H1 (cell line): Measurements from ENCODE around the gene MSI2. TPM values are rescaled to one million over a fixed set of nuclear protein-coding genes. Genes with fewer than 3 reads are reported as not detected.

Experiments used
- CHD1 ChIP-seq: IDR thresholded peaks from 2 replicates; pipeline ENCODE4 v1.6.1; 2012; ENCODE audit warnings: low read depth, low read length, improper control_type of control experiment
- polyA plus RNA-seq, 7 experiments: library from polyadenylated mRNA; depleted of rRNA in 3 of 7; stranded (reverse) in 5 of 7; unstranded in 2 of 7; fragments of >200 nt in 5 of 7; fragments of 200-250 nt in 2 of 7; gene quantifications; 1 replicate in 5 of 7; 2 replicates in 1 of 7; 4 replicates in 1 of 7; pipeline versions ENCODE4 v1.2.1 to v1.2.3, GENCODE V29; 2011 to 2013; ENCODE audit warnings: missing spikeins in 2 of 7, mixed read lengths in 2 of 7
- total RNA-seq: library from RNA; stranded (reverse); fragmentation: NEBNext Ultra II Directional; extraction: Animal tissue kit (Norgen Biotek cat#: 25700); gene quantifications from 2 replicates; pipeline ENCODE4 v1.2.1, GENCODE V29; 2021
- TF ChIP-seq, protein P1 (sequence below): IDR thresholded peaks from 2 replicates; pipeline ENCODE4 v1.6.1; 2011; ENCODE audit warnings: low read length, improper control_type of control experiment

Gene MSI2
- total and polyA plus RNA-seq, 2 of the 8 experiments (the other 6 are each of a cell fraction or from before 2014, with no cell fraction given), result 36.7 to 80.6 TPM

DNA sequence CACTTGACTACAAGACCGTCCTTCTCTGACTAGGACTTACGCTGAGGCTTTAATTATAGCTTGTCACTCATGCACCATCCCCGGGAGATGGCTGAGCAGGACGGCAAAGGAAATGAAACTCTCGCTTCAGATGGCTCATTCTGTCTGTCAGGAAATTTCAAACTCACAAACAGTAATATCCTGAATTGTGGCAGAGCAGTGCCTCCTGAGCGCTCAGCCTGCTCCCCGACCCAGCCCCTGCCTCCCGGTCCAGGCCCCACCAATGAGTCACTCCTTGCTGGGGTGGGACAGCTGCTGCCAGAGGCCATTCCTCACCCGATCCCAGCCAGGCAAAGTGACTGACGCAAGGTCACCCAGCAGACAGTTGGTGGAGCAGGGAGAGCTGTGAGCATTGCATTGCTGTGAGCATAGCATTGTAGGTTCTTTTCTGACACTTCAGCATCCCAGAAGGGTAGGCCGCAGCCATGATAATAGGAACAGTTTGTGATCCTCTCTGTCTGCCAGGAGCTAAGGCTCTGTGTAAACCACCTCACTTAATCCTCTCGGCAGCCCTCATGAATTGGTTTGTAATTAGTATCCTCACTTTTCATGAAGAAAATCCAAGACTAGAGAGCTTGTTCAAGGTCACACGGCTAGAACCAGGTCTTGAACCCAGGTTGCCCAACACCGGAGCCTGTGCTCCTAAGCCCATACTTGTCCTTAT, 467.9 kb downstream of the MSI2 start (continued):
- TF ChIP-seq, protein P1, sequence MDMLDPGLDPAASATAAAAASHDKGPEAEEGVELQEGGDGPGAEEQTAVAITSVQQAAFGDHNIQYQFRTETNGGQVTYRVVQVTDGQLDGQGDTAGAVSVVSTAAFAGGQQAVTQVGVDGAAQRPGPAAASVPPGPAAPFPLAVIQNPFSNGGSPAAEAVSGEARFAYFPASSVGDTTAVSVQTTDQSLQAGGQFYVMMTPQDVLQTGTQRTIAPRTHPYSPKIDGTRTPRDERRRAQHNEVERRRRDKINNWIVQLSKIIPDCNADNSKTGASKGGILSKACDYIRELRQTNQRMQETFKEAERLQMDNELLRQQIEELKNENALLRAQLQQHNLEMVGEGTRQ, result no peak
- no peak for TF ChIP-seq CHD1
